ENCODE results near the gene TENM3.

Gene TENM3

GRCh38 chr4:182671231-182671630, 428.0 kb downstream of the TENM3 start:
- Histone ChIP-seq H3K27me3 (ENCODE audit: low read depth, low read length) (no peaks in the 10 kb centered on the region), H3K36me3 (replicated peaks; ENCODE audit: low read depth, low read length) (no peaks in the 10 kb centered on the region), H3K4me3 (ENCODE audit: low read length) (no peak overlapping the region), H2AFZ (ENCODE audit: low read depth, low read length) (no peak overlapping the region), H3K4me1 (ENCODE audit: low read length) (no peaks in the 10 kb centered on the region), H3K4me2 (ENCODE audit: low read length) (no peak overlapping the region), H4K20me1 (ENCODE audit: insufficient read depth, low read length) (no peaks in the 10 kb centered on the region), H3K79me2 (ENCODE audit: low read length) (no peaks in the 10 kb centered on the region), H3K27ac (ENCODE audit: low read length) (no peak overlapping the region), H3K9me3 (ENCODE audit: insufficient read depth, low read length) (no peaks in the 10 kb centered on the region), H3K9ac (ENCODE audit: low read length) (no peak overlapping the region)
- TF ChIP-seq CTCF (IDR thresholded peaks at IDR 0.05; ENCODE audit: low read depth, low read length), result no peak
- TF ChIP-seq EZH2phosphoT487 (IDR thresholded peaks at IDR 0.05; ENCODE audit: low read depth), result no peak

- Histone ChIP-seq H3K4me1 (ENCODE audit: low read length) (no peaks in the 10 kb centered on the region), H3K36me3 (replicated peaks; ENCODE audit: low read depth, low read length) (no peaks in the 10 kb centered on the region), H3K9ac (ENCODE audit: low read length) (no peak overlapping the region), H3K4me3 (ENCODE audit: low read length) (no peak overlapping the region), H3K79me2 (ENCODE audit: low read length) (no peaks in the 10 kb centered on the region), H4K20me1 (ENCODE audit: insufficient read depth, low read length) (no peaks in the 10 kb centered on the region), H3K27ac (ENCODE audit: low read length) (no peak overlapping the region), H3K27me3 (ENCODE audit: low read depth, low read length) (no peaks in the 10 kb centered on the region), H3K9me3 (ENCODE audit: insufficient read depth, low read length) (no peaks in the 10 kb centered on the region), H2AFZ (ENCODE audit: low read depth, low read length) (no peak overlapping the region), H3K4me2 (ENCODE audit: low read length) (no peak overlapping the region)
- no peak for TF ChIP-seq EZH2phosphoT487 (IDR thresholded peaks at IDR 0.05; ENCODE audit: low read depth)
- no peak for TF ChIP-seq CTCF (IDR thresholded peaks at IDR 0.05; ENCODE audit: low read depth, low read length)
Measured at GRCh38 chr4:182671749-182672148, 428.5 kb downstream of the TENM3 start.

GRCh38 chr4:182678590-182678989, 435.4 kb downstream of the TENM3 start:
- Histone ChIP-seq H3K27ac (ENCODE audit: low read length) (no peak overlapping the region), H3K4me3 (ENCODE audit: low read length) (no peak overlapping the region), H4K20me1 (ENCODE audit: insufficient read depth, low read length) (no peaks in the 10 kb centered on the region), H3K4me2 (ENCODE audit: low read length) (no peak overlapping the region), H3K9me3 (ENCODE audit: insufficient read depth, low read length) (no peaks in the 10 kb centered on the region), H3K9ac (ENCODE audit: low read length) (no peak overlapping the region), H2AFZ (ENCODE audit: low read depth, low read length) (no peak overlapping the region), H3K27me3 (ENCODE audit: low read depth, low read length) (no peaks in the 10 kb centered on the region), H3K4me1 (ENCODE audit: low read length) (no peaks in the 10 kb centered on the region), H3K36me3 (replicated peaks; ENCODE audit: low read depth, low read length) (no peaks in the 10 kb centered on the region), H3K79me2 (ENCODE audit: low read length) (no peaks in the 10 kb centered on the region)
- TF ChIP-seq CTCF (IDR thresholded peaks at IDR 0.05; ENCODE audit: low read depth, low read length) (no peak), EZH2phosphoT487 (IDR thresholded peaks at IDR 0.05; ENCODE audit: low read depth) (no peak)

- H4K20me1 ChIP-seq (ENCODE audit: insufficient read depth, low read length), result no peaks in the 10 kb centered on the region
- H3K4me2 ChIP-seq (ENCODE audit: low read length), result no peak overlapping the region
- no peaks in the 10 kb centered on the region for H3K79me2 ChIP-seq (ENCODE audit: low read length)
- H3K4me1 ChIP-seq (ENCODE audit: low read length), result no peaks in the 10 kb centered on the region
- H2AFZ ChIP-seq (ENCODE audit: low read depth, low read length), result no peak overlapping the region
- H3K27ac ChIP-seq (ENCODE audit: low read length), result no peak overlapping the region
- H3K9me3 ChIP-seq (ENCODE audit: insufficient read depth, low read length), result no peaks in the 10 kb centered on the region
- H3K4me3 ChIP-seq (ENCODE audit: low read length), result no peak overlapping the region
- H3K9ac ChIP-seq (ENCODE audit: low read length), result no peak overlapping the region
- TF ChIP-seq EZH2phosphoT487 (IDR thresholded peaks at IDR 0.05; ENCODE audit: low read depth) (no peak), CTCF (IDR thresholded peaks at IDR 0.05; ENCODE audit: low read depth, low read length) (no peak)
- H3K27me3 ChIP-seq (ENCODE audit: low read depth, low read length), result no peaks in the 10 kb centered on the region
- no peaks in the 10 kb centered on the region for H3K36me3 ChIP-seq (replicated peaks; ENCODE audit: low read depth, low read length)
Measured at GRCh38 chr4:182679533-182679932, 436.3 kb downstream of the TENM3 start.
